Neuronal stem cell (in vitro differentiated cells): Measurements from ENCODE around the gene ZNF235.
"Not testable (repeated sequence)": the region's sequence is repeated elsewhere in the genome, so short reads cannot be mapped to it uniquely, and the experiment has no call there.

Experiments used
- DNase-seq: peaks from one replicate; pipeline ENCODE4 v3.0.0-alpha.2; 2013; ENCODE audit warnings: low spot score
- H2AFZ ChIP-seq: one replicate; pipeline ENCODE4 v1.6.1; 2013; ENCODE audit warnings: mild to moderate bottlenecking, low read length, inconsistent platforms
- H2AK5ac ChIP-seq: 2 replicates; pipeline ENCODE4 v1.6.1; 2013; ENCODE audit warnings: low read depth, mild to moderate bottlenecking, inconsistent platforms, low read length, moderate library complexity, mixed read lengths
- H2BK120ac ChIP-seq: 2 replicates; pipeline ENCODE4 v1.6.1; 2013; ENCODE audit warnings: low read depth, mild to moderate bottlenecking, inconsistent platforms, low read length, moderate library complexity, mixed read lengths
- H2BK12ac ChIP-seq: one replicate; pipeline ENCODE4 v1.6.1; 2013; ENCODE audit warnings: low read length, inconsistent platforms
- H2BK15ac ChIP-seq: 2 replicates; pipeline ENCODE4 v1.6.1; 2013; ENCODE audit warnings: mild to moderate bottlenecking, low read length, inconsistent platforms, mixed read lengths
- H2BK5ac ChIP-seq: one replicate; pipeline ENCODE4 v1.6.1; 2013; ENCODE audit warnings: inconsistent platforms, mild to moderate bottlenecking, low read length, moderate library complexity
- H3K14ac ChIP-seq: one replicate; pipeline ENCODE4 v1.6.1; 2013; ENCODE audit warnings: low read length, inconsistent platforms
- H3K18ac ChIP-seq: 2 replicates; pipeline ENCODE4 v1.6.1; 2013; ENCODE audit warnings: low read length, inconsistent platforms
- H3K23ac ChIP-seq: 2 replicates; pipeline ENCODE4 v1.6.1; 2013; ENCODE audit warnings: low read depth, mild to moderate bottlenecking, mixed read lengths, low read length, inconsistent platforms; ENCODE audit not compliant: poor library complexity
- H3K27ac ChIP-seq: replicated peaks from 3 replicates; pipeline ENCODE4 v1.5.1; 2013; ENCODE audit warnings: low read length, inconsistent platforms
- H3K27me3 ChIP-seq, 3 experiments: 2 replicates each; pipeline ENCODE4 v1.6.1; 2013; ENCODE audit warnings: low read length in 3 of 3, mild to moderate bottlenecking in 2 of 3, inconsistent platforms in 1 of 3, low read depth in 1 of 3, mixed read lengths in 1 of 3, moderate library complexity in 1 of 3; ENCODE audit not compliant: control insufficient read depth in 3 of 3, insufficient read depth in 3 of 3
- H3K36me3 ChIP-seq, 2 donors: replicated peaks in 1 of 2; 2 replicates each; pipeline ENCODE4 v1.6.1; 2013; ENCODE audit warnings: low read length in 2 of 2; ENCODE audit not compliant: control insufficient read depth in 2 of 2, insufficient read depth in 2 of 2
- H3K4ac ChIP-seq: 2 replicates; pipeline ENCODE4 v1.6.1; 2013; ENCODE audit warnings: inconsistent platforms, mild to moderate bottlenecking, low read length, moderate library complexity
- H3K4me1 ChIP-seq, 2 donors: 1 replicate in 1 of 2; 2 replicates in 1 of 2; pipeline ENCODE4 v1.6.1; 2013; ENCODE audit warnings: low read length in 2 of 2, low read depth in 1 of 2; ENCODE audit not compliant: control insufficient read depth in 2 of 2, insufficient read depth in 1 of 2
- H3K4me2 ChIP-seq: one replicate; pipeline ENCODE4 v1.6.1; 2013; ENCODE audit warnings: mild to moderate bottlenecking, low read length, inconsistent platforms; ENCODE audit not compliant: insufficient read depth, poor library complexity, severe bottlenecking
- H3K4me3 ChIP-seq, 2 donors: 2 replicates each; pipeline ENCODE4 v1.5.1; 2013; ENCODE audit warnings: low read length in 2 of 2, mild to moderate bottlenecking in 2 of 2, inconsistent platforms in 1 of 2, moderate library complexity in 1 of 2
- H3K79me1 ChIP-seq: one replicate; pipeline ENCODE4 v1.6.1; 2013; ENCODE audit warnings: low read depth, mild to moderate bottlenecking, inconsistent platforms, low read length, moderate library complexity
- H3K9ac ChIP-seq: one replicate; pipeline ENCODE4 v1.6.1; 2013; ENCODE audit warnings: mild to moderate bottlenecking, low read depth, low read length, inconsistent platforms; ENCODE audit not compliant: poor library complexity
- H3K9me3 ChIP-seq, 2 donors: replicated peaks in 1 of 2; 2 replicates each; pipeline versions ENCODE3 to v1.6.1; 2013; ENCODE audit warnings: low read length in 2 of 2, mild to moderate bottlenecking in 2 of 2, inconsistent platforms in 1 of 2, low read depth in 1 of 2, mixed read lengths in 1 of 2, moderate library complexity in 1 of 2; ENCODE audit not compliant: control insufficient read depth in 2 of 2, insufficient read depth in 1 of 2
- H4K8ac ChIP-seq: one replicate; pipeline ENCODE4 v1.6.1; 2013; ENCODE audit warnings: low read depth, mild to moderate bottlenecking, inconsistent platforms, low read length, moderate library complexity
- H4K91ac ChIP-seq: one replicate; pipeline ENCODE4 v1.6.1; 2013; ENCODE audit warnings: low read length, low read depth, mild to moderate bottlenecking, inconsistent platforms; ENCODE audit not compliant: poor library complexity
- WGBS, 2 donors: extraction: QIAGEN DNeasy Blood & Tissue Kit; methylation state at CpG; one replicate each; pipeline ENCODE4 v1.1.7; 2013; ENCODE audit warnings: missing lambda C conversion rate in 2 of 2, mixed read lengths in 1 of 2; ENCODE audit not compliant: insufficient read length in 2 of 2, insufficient replicate concordance in 1 of 2; ENCODE audit errors: extremely low coverage in 2 of 2; 5-methylcytosine and 5-hydroxymethylcytosine counted together

The ZNF235 gene

DNA sequence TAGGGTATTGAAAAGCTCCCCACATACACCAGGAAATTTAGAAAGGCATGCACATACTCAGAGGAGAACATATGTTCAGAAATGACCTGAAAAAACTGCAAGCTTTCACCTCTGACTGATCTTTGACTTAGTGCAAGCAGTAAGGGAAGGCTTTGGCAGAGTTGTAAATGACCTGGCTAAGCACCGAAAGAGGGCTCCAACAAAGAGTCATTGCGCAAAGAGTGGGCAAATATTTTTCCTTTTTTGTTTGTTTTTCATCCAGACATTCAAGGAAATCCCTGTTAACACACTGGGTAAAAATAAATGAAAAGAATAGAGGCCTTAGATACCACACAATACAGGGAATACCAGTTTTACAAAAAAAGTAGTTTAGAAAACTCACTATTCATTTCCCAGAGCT is 50.3 kb downstream of the ZNF235 start:
- H3K79me1 ChIP-seq, result no peaks in the 10 kb centered on the region
- no CpG with 5 or more reads among the region's 2 CpGs for WGBS, 2 donors
- H3K27me3 ChIP-seq, result no peaks in the 10 kb centered on the region
- no peak overlapping the region for H3K14ac ChIP-seq
- H3K4me1 ChIP-seq, result no peaks in the 10 kb centered on the region
- H2BK12ac ChIP-seq, result no peak overlapping the region
- no peak overlapping the region for H2BK15ac ChIP-seq
- H4K8ac ChIP-seq, result no peak overlapping the region
- no peak overlapping the region for H3K4ac ChIP-seq
- H3K36me3 ChIP-seq, result no peaks in the 10 kb centered on the region
- no peak for DNase-seq
- no peak overlapping the region for H2AFZ ChIP-seq
- no peak overlapping the region for H2BK120ac ChIP-seq
- peaks cover 11 to 30% of the 10 kb centered on the region in 2 donors for H3K9me3 ChIP-seq
- H3K27ac ChIP-seq, result no peak overlapping the region
- H2BK5ac ChIP-seq, result no peak overlapping the region
- no peak overlapping the region for H4K91ac ChIP-seq
- no peak overlapping the region for H3K4me2 ChIP-seq
- no peak overlapping the region for H3K4me3 ChIP-seq
- no peak overlapping the region for H3K9ac ChIP-seq
- H3K18ac ChIP-seq, result no peak overlapping the region
- H3K23ac ChIP-seq, result no peak overlapping the region
- H2AK5ac ChIP-seq, result no peak overlapping the region

DNA sequence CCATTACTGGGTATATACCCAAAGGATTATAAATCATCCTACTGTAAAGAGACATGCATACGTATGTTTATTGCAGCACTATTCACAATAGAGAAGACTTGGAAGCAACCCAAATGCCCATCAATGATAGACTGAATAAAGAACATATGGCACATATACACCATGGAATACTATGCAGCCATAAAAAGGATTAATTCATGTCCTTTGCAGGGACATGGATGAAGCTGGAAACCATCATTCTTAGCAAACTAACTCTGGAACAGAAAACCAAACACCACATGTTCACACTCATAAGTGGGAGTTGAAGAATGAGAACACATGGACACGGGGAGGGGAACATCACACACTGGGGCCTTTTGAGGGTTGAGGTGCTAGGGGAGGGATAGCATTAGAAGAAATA is 51.4 kb downstream of the ZNF235 start:
- not testable (repeated sequence) for H3K9ac ChIP-seq, H3K18ac ChIP-seq, H3K27ac ChIP-seq, H3K4me1 ChIP-seq, H2BK12ac ChIP-seq, H2AFZ ChIP-seq, H3K27me3 ChIP-seq, H3K79me1 ChIP-seq, H4K8ac ChIP-seq, H2BK15ac ChIP-seq, H2BK5ac ChIP-seq, DNase-seq, H3K4me2 ChIP-seq, H3K4me3 ChIP-seq, H3K14ac ChIP-seq, H2BK120ac ChIP-seq, H2AK5ac ChIP-seq, H3K36me3 ChIP-seq, H4K91ac ChIP-seq, H3K23ac ChIP-seq, H3K4ac ChIP-seq
- no CpG with 5 or more reads among the region's 2 CpGs for WGBS, 2 donors
- H3K9me3 ChIP-seq, result peaks cover 11 to 38% of the 10 kb centered on the region in 2 donors

DNA sequence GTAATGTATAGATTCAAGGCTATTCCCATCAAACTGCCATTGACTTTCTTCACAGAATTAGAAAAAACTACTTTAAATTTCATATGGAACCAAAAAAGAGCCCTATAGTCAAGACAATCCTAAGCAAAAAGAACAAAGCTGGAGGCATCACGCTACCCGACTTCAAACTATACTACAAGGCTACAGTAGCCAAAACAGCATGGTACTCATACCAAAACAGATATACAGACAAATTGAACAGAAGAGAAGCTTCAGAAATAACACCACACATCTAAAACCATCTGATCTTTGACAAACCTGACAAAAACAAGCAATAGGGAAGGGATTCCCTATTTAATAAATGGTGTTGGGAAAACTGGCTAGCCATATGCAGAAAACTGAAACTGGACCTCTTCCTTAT is 52.5 kb downstream of the ZNF235 start:
- H2BK5ac ChIP-seq, H3K4me1 ChIP-seq, H3K9ac ChIP-seq, H3K4me2 ChIP-seq, H3K27ac ChIP-seq, H2BK15ac ChIP-seq, H3K14ac ChIP-seq, DNase-seq, H3K18ac ChIP-seq, H2BK12ac ChIP-seq, H2BK120ac ChIP-seq, H3K36me3 ChIP-seq, H3K4ac ChIP-seq, H3K27me3 ChIP-seq, H2AFZ ChIP-seq, H4K8ac ChIP-seq, H3K23ac ChIP-seq, H2AK5ac ChIP-seq, H3K79me1 ChIP-seq, H4K91ac ChIP-seq, H3K4me3 ChIP-seq: not testable (repeated sequence)
- H3K9me3 ChIP-seq, result peaks cover 11 to 49% of the 10 kb centered on the region in 2 donors
- no CpG with 5 or more reads among the region's 2 CpGs for WGBS, 2 donors

DNA sequence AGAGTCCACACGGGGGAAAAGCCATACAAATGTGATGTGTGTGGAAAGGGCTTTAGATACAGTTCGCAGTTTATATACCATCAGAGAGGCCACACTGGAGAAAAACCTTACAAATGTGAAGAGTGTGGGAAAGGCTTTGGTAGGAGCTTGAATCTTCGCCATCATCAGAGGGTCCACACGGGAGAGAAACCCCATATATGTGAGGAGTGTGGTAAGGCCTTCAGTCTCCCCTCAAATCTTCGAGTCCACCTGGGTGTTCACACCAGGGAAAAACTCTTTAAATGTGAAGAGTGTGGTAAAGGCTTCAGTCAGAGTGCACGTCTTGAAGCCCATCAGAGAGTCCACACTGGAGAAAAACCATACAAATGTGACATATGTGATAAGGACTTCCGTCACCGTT is 68.4 kb downstream of the ZNF235 start:
- H3K27me3 ChIP-seq, result no peaks in the 10 kb centered on the region

More for the DNA sequence above, 68.4 kb downstream of the ZNF235 start:
- no peaks in the 10 kb centered on the region for H3K79me1 ChIP-seq
- H2BK5ac ChIP-seq, result no peak overlapping the region
- H3K4ac ChIP-seq, result no peak overlapping the region
- H3K23ac ChIP-seq, result no peak overlapping the region
- H3K18ac ChIP-seq, result no peak overlapping the region
- no peak overlapping the region for H2BK120ac ChIP-seq
- H2AFZ ChIP-seq, result no peak overlapping the region
- H2AK5ac ChIP-seq, result no peak overlapping the region
- no peak overlapping the region for H4K91ac ChIP-seq
- no peak overlapping the region for H3K27ac ChIP-seq
- no peak for DNase-seq
- H3K4me1 ChIP-seq, result no peaks in the 10 kb centered on the region
- no peak overlapping the region for H3K14ac ChIP-seq
- H3K9me3 ChIP-seq, result peaks cover 20 to 38% of the 10 kb centered on the region in 2 donors
- H3K9ac ChIP-seq, result no peak overlapping the region
- no peak overlapping the region for H4K8ac ChIP-seq
- H3K4me3 ChIP-seq, result no peak overlapping the region
- H3K36me3 ChIP-seq, result peaks cover 31 to 82% of the 10 kb centered on the region in 2 donors
- no CpG with 5 or more reads among the region's 8 CpGs for WGBS, 2 donors
- no peak overlapping the region for H3K4me2 ChIP-seq
- no peak overlapping the region for H2BK15ac ChIP-seq
- H2BK12ac ChIP-seq, result no peak overlapping the region
